GM19467 (cell line): Measurements from ENCODE around the gene CNN3.

Experiments used
- ATAC-seq: cut with Tn5 transposase; IDR thresholded peaks from one replicate; pipeline ENCODE4 v1.9.1; 2021; ENCODE audit warnings: mild to moderate bottlenecking, moderate library complexity; ENCODE audit not compliant: unreplicated experiment

Gene CNN3

GRCh38 chr1:94888201-94888600 lies 38.7 kb downstream of the CNN3 start:
- ATAC-seq = no peak

DNA sequence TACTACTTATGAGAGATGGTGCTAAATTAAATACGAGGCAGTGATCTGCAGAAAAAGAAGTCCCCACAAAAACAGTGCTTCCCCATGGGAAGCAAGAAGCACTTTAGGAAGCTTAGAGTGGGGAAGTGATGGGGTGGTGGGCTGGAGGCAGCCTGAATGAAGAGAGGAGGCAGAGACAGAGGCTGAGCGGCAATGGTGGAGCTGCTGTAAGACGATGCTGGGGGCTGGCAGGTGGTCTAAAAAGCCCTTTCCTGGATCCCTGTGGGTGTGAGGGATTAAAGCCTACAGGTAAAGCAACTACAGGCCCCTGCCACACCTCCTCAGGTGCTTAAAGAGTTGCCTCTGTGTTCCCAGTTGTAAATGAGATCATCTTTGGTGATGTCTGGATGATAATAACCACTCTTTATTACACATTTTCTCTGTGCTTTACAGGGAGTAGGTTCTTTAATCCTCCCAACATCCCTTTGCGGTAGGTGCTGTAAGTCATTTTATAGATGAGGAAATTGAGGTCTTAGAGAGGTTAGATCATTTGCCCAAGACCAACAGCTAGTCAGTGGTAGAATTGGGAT lies 39.2 kb downstream of the CNN3 start:
- no peak for ATAC-seq

DNA sequence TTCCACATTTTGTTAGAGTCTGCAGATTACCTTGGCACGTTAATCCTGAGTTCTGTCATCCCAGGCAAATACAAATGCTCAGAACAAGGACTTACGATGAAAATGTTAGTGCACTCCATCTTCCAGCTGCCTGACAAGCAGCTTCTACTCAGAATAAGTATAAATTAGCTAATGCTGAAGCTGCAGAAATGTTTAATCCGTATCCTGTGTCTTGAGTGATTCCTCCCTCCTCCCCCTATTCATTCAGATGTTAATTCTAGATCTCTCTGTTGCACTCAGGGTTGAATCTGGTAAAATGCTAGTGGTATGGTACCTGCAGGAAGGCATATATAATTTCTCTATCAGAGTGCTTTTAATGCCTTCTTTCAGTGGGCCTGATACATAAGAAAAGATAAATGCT lies 39.8 kb downstream of the CNN3 start:
- no peak for ATAC-seq

GRCh38 chr1:94886361-94886760 lies 40.5 kb downstream of the CNN3 start:
- ATAC-seq = no peak

DNA sequence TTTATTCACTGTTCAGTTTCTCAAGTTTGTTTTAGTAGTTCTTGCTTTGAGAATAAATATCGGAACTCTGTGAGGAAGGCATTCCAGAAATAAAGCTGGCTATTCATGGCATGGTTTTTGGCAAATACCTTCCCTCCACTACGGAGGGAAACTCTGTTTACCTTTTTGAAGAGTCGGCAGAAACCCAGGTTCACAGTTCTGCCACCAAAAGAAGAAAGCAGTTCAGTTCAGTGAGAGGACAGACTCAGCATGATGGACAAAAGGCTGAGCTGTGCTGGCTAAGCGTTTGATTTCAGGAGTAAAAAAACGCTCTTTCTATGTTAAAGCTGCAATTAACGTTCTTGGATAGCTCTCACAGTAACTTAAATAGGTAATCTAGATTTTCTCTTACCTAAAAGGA lies 42.4 kb downstream of the CNN3 start:
- no peak for ATAC-seq

DNA sequence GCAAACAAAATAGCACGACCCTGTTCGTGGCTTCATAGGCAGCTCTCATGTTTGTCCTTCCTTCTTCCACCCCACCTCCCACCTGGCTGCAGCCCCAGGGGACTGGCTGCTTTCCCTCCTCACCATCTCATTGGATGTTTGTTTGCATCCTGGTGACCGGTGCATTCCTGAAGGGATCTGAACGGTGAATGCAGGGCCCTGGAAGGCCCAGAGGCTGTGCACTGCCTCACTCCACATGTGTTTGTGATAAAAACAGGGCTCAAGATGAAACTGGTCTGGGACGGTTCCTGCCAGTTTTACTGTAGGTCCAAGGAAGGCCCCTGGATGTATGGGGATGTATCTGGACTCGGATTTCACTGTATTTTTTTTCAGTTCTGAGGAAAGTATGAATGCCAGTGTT lies 42.8 kb downstream of the CNN3 start:
- no peak for ATAC-seq

GRCh38 chr1:94883691-94884090 lies 43.2 kb downstream of the CNN3 start:
- ATAC-seq = no peak

DNA sequence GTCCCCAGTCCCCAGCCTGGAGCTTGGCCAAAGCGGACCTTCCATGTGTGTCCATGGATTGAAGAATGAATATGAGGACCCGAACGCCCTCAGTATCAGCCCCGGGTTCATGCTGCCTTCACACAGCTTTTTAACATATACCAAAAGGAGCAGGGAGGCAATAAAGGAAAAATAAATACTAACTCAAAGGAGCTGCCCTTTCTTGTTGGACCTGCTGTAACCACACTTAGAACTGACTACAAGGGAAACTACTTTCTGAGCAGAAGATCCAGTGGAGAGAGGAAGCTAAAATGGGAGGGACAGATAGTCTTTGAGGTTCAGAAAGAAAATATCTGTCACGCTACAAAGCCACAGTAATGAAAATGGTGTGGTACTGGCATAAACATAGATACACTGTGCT lies 48.6 kb downstream of the CNN3 start:
- ATAC-seq = no peak

GRCh38 chr1:94876362-94876761 lies 50.5 kb downstream of the CNN3 start:
- ATAC-seq = no peak

DNA sequence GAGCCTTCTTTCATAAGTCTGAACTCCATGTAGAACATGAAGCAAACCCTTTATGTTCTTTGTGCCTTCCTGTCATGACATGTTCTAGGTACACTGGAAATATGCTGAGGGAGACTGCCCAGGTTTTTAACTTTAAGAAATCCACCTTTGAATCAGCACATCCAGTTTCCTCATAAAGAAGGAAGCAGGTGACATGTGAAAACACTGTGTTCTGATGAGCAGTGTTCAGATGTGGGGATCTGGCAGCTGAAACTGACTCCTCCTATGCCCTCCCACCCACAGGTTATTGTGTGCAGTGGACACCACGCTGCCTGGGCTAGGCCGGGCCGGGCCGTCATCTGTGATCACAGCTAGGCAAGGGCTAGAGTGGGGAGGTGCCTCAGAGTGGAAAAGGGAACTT lies 51.1 kb downstream of the CNN3 start:
- no peak for ATAC-seq

DNA sequence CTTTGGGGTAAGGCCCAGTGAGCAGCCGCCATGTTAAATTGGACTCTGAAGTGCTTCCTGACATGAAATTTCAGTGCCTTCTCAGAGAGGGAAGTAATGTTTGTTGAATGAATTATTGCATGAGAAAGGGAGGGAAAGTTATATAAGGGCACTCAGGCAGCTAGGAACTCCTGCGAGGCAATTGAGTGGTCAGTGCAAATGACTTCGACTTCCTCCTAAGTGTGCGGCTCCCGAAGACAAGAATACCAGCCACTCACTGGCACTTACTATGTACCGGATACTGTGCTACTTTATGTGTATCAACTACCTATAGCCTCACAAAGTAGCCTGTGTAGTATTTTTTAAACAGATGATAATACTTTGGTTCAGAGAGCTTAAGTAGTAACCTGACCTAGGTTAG lies 52.5 kb downstream of the CNN3 start:
- ATAC-seq = no peak

DNA sequence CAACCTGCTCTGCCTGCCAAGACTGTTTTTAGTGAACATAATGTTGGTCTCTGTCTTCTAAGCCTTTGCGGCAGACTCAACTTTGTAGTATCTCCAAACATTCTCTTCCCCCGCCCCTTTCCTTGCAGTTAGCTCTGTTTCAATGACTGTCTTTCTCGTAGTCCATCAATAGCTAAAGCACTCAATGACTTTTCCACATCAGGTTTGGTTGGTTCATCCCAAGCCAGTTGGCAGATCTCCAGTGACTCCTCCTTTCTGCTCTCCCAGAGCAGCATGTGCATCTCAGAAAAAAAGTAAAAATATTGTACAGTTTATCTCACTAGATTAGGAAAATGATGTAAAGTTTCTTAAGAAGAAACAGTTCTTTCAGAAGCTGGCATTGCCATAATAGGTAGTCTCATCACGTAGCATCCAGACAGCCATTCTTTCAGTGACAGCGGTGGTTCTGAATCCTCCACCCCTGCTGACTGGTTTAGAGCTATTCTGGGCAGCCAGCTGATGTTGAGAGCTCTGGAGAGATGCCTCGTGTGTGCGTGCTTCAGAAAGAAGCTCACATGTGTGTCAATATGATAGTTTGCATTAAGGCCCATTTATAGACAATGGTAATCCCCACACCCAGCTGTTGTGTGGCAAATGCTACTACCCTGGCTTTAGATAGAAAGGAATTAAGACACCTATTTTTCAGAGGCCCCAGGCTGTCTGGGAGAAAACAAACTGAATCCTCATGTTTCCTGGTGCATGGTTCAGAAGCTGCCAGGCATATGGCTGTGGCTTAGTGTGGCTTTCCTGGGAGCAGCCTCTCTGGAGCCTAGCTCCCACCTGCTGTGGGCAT lies 53.2 kb downstream of the CNN3 start:
- ATAC-seq = no peak

- no peak for ATAC-seq
Observed at GRCh38 chr1:94872771-94873495, 54.0 kb downstream of the CNN3 start.

DNA sequence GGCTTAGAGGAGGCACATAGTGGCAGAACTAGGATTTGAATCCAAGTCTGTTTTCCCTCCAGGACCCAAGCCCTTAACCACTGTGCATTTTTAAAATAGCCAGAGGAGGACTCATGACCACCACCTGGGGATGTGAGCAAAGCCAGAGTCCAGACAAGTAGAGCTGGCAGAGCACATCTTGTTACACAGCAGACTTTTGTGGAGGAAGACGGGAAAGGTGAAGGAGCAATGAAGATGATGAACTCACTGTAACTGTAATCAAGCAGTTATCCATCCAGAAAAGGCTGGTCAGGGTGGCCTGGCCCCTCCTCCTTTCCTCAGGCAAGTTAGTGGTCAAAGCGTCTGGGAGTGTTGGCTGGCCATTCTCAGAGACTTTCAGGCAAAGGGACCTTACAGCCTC lies 55.9 kb downstream of the CNN3 start:
- no peak for ATAC-seq

GRCh38 chr1:94866164-94866807 lies 60.6 kb downstream of the CNN3 start:
- no peak for ATAC-seq

- ATAC-seq = no peak
Observed at GRCh38 chr1:94865360-94865759, 61.5 kb downstream of the CNN3 start.

DNA sequence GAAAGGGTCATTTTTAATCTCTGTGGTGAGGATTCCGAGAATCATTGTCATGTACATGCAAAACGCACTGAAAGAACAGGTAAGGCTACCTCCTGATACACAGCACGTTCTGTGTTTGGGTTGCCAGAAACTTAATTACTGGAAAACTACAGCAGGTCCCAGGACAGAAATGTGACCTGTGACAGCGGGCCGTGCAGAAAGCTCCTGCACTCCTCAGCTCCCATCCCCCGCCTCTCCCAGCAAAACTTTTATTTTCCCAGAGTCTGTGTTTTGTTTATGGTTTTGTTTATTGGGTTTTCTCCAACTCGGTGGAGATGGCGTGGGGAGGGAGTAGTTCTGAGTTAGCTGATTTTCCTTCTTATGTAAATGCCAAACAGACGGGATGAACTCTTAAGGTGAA lies 62.1 kb downstream of the CNN3 start:
- no peak for ATAC-seq

GRCh38 chr1:94863919-94864318 lies 63.0 kb downstream of the CNN3 start:
- no peak for ATAC-seq

DNA sequence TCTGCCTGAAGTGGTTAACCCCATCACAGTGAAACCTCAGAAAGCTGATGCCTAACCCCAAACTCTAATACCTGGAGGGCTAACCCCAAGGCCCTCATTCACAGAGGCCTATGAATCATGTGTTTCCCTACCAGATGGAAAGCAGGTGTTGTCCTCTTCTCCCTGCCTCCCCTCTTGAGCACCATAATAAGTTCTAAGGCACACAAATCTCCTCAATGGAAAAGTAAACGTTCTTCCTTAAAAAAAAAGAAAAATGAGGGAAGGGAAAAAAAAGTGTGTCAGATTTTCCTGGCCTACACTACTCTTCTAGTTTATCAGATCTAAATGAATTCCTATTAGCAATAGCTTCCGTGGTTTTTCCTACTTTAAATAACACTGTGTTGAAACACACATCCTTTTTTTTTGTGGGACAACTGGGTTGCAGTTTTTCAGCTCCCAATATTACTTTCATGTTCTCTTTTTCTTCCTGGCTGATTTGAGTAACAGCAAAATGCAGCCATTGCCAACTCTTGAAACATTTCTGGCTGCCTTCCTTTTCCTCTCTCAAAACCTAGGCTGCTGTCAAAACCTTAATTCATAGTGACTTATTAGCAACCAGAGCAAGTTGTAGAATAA lies 63.5 kb downstream of the CNN3 start:
- no peak for ATAC-seq

DNA sequence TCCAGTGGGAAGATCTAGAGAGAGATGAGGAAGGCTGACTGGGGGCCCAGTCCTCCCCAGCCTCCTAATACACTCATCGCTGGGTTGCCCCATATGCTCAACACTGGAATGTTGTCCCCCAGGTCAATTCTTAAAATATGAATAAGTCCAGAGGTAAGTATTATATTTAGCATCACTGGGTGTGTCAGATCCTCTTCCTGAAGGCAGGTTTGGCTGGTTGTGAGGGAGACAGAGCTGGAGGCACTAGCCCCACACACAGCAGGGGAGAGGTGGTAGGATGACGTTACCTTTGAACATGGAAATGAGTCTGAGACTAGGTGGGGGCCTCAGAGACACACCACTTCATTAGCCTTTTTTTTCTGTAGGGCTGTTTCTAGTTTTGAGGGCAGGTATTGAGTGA lies 64.2 kb downstream of the CNN3 start:
- ATAC-seq = no peak

GRCh38 chr1:94859174-94859573 lies 67.7 kb downstream of the CNN3 start:
- no peak for ATAC-seq
